Activated CD8-positive, alpha-beta memory T cell treated with anti-CD3 and anti-CD28 coated beads, Interleukin-2, amount 50 U/mL, for 48 hours (primary cell): ENCODE results near the gene LOX.
"Not testable (repeated sequence)": the region's sequence is repeated elsewhere in the genome, so short reads cannot be mapped to it uniquely, and the experiment has no call there.

Source experiments
- DNase-seq: peaks from one replicate; pipeline ENCODE4 v3.0.0-alpha.2; 2020

The LOX gene

DNA sequence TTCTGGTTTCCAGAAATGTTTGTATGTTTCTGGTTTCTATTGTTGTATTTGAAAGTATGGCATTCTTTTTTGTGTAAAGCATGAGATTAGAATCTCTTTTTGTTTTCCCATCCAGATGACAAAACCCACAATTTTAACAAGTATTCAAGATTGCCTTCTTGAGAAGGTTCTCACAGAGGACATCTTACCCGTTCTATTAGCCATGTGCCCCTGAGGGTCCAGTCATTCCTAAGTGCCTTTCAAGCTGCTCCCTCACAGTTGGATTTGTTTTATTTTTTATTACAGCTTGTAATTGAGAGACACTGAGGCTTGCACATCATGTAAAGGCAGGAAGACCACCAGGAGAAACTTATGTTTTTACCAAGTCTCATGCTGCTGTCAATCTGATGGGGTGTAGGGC lies 19.3 kb upstream of the LOX start:
- DNase-seq, result no peak

DNA sequence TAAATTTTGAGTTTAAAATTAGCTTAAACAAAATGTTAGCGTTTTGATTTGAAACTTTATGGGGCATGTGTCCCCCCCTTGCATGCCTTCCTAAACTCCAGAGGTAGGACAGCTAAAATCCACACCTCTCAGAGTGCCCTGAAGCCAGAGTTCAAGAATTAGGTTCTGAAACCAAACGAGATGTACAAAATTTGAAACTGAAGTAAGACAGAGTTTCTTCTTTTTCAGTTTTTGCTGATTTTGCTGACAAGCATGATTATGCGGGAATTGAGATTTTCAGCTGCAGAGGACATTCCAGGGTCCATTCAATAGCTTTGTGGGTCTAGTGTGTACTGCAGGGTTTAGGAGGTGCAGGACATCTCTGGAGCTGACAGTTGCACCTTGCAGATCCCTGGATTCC lies 17.1 kb upstream of the LOX start:
- DNase-seq, result no peak

DNA sequence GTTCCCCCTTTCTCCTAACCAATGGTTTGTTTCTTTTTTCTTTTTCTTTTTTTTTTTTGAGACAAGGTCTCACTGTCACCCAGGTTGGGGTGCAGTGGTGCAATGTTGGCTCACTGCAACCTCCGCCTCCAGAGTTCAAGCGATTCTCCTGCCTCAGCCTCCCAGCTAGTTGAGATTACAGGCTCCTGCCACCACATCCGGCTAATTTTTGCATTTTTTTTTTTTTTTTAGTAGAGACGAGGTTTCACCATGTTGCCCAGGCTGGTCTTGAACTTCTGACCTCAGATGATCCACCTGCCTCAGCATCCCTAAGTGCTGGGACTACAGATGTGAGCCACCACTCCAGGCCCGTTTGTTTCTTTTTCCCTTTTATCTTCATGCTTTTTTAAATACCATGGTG lies 16.2 kb upstream of the LOX start:
- DNase-seq, result not testable (repeated sequence)

DNA sequence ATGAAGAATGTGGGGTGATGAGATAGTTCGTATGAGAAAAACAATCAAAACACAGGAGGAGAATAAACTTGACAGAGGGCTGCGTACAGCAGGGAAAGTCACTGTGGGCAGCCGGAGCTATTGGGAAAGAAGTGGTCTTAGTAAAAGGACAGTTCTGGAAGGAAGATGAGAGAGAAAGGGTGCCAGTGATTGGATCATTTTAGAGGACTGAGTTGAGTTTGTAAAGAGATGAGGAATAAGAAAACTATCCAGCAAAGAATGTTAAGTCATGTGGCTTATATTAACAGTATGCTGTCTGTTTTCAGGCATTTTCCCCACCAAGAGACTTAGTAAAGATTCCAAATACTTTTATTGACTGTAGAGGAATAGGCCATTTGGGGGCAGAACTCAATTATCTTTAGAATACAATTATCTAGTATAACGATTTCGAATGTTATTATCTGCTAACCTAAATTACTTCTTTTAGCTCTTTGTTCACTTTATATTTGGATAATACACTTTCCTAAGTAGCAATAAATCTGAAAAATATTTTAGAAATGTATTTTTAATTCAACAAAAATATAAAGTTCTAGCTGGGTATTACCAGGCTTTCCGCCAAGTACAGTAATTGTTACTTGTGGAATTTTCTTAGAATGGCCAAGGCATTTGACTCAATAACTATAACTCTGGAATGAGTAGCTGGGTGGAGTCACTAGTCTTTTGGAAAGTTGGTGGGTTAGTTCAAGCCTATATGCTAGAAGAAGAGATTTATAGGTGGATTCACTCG lies 15.5 kb upstream of the LOX start:
- no peak for DNase-seq

DNA sequence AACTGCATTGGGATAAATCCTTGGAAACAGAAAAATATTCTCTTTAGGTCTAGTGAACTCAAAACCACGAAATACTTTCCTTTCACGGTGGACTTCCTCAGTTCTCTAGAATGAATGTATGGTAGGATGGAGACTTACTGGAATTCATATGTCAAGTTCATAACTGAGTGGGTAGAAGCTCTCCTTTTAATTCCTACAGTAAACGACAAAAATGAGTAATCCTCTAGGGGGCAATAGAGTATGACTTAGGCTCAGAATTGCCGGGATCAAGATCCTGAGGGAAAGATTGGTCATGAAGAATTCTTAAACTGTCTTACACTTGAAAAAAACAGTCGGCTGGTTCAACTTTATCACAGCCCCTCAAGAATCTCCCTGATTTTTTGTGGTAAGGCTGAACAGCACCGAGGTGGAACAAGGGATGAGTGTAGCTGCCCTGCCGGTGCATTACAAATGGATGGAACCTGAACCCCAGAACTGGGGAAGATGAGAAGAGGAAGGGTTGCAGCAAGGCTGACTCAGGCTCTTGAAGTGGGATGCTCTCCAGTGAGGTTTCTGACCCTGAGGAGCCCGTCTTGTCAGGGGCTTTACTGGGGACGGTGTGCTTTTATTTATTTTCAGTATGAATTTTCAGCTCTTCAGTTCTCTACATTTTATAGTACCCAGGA lies 14.0 kb upstream of the LOX start:
- DNase-seq, result no peak

DNA sequence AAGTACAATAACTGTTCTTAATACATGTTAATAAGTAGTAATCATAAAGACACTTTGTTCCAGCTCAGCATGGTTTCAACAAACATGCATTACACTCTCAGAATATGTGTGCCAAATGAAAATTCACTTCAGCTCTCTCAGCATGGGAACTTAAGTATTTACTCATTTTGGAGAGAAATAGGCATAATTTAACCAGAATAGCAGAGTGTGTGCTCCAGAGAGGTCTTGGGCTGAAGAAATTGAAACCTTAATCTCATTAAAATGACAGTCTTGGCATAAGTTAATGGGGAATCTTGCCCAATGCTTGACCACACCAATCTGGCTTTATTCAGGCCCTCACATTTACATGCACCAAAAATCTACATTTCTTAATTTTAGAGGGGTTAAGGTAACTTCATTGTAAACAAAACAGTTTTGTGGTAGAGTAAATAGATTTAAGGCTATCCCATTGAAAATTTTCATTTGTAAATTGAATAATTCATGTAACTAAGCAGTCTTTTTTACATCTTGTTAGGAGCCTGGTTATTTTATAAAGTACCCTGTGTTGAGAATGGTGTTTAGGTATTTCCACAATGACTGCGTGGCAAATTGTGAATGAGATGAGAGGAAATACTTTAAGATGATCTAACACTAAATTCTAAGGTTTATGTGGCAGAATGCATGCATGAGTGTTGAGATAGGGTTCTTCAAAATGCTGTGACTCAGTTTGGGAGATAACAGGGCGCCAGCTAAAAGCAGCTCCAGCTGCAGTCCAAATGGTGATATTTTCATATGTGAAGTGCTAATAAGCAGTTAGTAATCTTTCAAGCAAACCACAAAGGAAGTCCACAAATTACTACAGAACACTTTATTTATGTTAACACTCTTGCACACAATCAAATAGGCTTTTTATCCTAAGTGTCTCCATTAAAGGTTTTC lies 11.3 kb upstream of the LOX start:
- no peak for DNase-seq

DNA sequence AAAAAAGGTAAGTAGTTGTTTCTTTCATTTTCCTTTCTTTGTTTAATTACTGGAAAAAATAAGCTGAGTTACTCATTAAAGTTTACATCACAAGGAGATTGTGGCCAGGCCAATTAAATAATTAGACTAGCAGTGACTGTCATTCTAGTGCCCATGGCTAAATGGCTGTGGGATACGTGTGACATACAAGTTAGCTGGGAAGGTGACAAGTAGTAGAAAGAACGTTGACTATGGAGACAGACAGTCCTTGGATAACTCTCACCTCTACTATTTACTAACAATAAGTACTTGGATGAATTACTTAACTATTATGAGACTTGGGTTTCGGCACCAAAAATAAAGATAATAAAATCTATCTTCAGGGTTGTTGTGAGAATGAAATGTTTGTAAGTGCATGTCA lies 7.0 kb upstream of the LOX start:
- DNase-seq, result no peak

DNA sequence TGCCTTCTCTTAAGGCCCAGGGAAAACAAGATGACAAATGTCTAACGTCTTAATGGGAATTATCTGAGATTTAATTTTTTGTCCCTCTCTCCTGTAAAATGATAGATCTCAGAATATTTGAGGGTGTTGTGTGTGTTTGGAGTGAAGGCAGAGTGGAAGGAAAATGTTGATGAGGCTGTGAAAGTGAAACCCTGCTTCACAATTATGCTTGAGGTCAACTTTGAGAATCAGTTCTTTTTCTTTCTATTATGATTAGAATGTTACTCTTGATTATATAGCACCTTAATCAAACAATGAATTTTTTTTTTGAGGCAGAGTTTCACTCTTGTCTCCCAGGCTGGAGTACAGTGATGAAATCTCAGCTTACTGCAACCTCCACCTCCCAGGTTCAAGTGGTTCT lies 5.5 kb upstream of the LOX start:
- no peak for DNase-seq

DNA sequence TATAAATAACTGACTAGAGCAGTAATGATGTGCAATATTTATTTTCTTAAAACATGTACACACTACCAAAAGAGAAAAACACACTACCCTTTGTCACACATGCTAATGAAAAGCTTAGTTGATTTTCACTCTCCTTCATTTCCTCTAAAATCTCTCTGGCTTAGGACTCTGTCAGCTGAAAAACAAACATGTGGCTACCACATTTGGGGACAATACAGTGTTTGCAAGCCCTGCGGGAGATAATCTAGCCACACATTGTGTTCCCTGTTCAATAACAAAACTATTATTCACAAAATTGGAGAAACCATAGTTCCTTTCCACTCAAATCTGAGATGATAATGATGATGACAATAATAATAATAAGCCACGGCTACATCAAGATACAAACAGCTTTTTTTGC lies 3.5 kb upstream of the LOX start:
- DNase-seq, result no peak

DNA sequence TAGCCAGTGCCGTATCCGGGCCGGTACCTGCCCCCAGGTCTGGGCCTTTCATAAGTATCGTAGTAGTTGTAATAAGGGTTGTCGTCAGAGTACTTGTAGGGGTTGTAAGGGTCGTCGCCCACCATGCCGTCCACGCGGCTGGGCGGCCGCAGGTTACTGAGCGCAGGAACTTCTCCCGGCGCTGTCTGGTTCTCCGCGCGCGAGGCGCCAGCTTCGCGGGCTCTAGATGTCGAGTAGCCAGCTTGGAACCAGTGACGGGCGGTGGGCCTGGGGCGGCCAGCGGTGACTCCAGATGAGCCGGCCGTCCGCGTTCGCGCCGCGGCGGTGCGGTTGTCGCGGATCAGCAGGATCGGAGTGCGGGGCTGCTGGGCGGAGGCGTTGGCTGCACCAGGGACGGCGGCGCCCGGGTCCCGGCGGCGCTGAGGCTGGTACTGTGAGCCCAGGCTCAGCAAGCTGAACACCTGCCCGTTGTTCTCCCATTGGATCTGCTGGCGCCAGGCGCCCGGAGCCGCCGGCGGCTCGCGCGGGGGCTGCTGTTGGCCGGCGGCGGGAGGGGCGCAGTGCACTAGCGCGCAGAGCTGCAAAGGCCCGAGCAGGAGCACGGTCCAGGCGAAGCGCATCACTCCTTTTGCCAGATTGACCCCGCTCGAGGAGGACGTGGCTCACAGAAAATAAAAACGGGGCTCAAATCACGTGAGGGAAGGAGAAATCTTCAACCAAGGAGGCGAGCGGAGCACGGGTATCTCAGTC lies 518 bp downstream of the LOX start:
- peak; percentile 56 for DNase-seq

DNA sequence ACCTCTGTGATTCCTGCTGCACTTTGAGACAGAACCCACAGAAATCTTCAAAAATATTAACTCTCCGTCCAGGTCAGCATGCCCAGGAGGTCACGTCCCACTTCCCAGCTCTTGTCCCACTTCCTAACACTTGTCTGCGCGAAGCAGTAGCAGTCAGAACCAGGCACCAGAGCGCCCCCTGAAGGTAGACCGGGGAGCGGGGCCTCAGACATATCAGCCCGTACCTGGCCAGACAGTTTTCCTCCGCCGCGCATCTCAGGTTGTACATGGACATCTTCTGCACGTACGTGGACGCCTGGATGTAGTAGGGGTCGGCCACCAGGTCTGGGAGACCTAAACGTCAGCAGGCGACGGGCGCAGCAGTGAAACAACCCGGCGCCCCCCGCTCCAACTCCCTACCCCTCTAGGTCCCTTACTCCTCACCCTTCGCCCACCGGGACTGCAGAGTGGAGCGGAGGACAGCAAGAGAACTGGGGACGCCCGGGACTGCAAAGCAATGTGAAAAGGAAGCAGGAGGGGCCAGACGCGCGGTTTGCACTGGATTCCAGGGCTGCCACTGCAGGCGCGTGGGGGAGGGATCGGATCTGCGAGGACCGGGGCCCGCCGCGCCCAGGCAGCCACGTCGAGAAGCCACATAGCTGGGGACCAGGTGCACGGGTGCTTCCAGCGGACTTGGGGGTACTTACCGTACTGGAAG lies 1.2 kb downstream of the LOX start:
- peak; percentile 82 for DNase-seq

DNA sequence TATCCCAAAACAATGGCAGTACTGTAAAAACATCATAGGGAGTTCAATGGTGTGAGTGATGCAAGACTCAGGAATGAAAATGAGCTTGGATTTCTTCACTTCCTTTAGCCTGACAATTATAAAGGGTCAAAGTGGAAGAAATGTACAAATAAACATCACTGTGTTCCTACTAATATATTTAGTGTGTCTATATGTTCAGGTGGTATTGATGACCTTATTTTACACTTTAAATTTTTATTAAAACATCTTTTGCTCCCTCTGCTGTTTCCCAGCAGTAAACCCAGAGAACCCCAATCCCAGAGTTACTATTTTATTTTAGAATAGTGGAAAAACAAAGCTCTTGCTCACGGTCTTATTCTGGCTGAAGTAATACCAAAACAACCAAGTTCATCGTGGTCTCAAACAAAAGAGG lies 2.0 kb downstream of the LOX start:
- no peak for DNase-seq

DNA sequence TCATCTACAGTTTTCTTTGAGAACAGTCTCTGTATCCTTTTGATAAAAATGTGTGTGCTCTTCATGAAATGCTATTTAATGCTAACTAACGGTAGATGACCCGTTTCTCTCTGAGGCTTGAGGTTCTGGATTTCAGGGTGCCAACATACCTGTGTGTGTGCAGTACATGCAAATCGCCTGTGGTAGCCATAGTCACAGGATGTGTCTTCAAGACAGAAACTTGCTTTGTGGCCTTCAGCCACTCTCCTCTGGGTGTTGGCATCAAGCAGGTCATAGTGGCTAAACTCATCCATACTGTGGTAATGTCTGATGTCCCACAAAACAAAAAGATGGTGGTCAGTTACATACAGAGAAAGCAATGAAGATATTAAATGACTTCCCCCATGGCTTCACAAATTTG lies 4.2 kb downstream of the LOX start:
- DNase-seq, result no peak

DNA sequence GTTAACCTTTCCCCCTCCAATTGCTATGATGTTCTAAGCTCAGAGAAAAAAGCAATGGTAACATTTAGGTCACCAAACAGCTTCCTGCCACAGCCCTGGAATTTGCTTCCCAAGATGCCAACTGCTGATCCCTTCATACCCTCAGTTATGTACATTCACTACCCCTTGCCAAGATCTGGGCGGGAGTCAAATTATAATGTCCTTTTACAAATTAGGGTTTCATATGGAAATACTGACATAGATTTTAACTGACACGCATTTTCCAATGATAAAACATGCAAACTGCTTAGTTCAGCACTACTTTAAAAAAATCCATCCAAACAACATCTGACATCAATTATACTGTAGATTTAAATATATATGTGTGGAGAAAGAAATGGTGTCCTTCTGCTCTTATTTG lies 5.0 kb downstream of the LOX start:
- DNase-seq, result no peak

DNA sequence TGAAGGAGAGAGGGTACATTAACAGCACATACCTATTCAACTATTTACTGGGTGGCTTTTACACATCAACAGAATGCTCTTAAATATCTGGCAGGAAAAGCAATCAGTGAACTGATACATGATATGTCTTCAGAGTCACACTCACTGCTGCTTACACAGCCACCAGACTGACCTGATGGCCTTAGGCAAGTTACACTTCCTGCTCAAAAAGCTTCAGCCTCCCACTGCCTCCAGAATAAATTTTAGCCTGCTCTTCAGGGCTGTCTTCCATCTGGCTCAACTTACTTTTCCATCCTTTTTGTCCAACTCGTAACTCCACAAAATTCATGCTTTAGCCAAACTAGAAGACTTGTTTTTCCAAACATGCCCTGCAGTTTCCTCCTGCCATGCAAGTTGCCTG lies 10.7 kb downstream of the LOX start:
- DNase-seq, result no peak

DNA sequence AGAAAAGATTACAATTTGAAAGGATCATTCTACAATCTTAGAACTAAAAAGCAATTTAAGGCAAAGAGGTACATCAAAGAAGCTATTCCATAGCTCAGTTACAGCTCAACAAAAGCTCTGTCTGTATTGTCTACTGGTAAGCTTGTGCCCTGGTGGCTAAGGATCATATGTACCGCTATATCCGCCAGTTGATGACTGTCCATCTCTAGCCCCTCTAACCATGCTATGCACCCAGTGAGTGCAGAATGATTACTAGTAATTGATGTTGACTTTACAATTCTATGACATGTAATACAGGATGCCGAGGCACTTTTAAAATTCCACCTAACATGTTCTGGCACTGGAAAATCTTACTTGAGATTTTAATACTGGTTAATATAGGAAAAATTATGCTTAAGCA lies 13.1 kb downstream of the LOX start:
- DNase-seq, result no peak

DNA sequence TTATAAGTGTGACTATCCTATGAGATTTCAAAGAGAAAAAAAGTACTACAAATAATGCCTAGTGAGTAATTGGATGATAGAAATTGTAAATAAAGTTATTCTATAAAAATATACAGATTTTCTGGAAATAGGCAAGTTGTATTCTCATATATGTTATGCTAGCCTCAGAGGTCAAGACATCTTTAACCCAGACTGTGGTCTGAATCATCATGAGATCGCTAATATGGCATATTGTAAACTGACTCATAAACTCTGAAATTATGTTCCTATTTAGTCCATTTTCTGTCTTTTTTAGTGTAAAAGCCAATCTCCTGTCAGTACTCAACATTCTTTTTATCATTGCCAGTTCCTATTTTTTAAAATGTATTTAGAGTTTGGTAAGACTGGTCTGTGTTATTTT lies 14.2 kb downstream of the LOX start:
- no peak for DNase-seq

DNA sequence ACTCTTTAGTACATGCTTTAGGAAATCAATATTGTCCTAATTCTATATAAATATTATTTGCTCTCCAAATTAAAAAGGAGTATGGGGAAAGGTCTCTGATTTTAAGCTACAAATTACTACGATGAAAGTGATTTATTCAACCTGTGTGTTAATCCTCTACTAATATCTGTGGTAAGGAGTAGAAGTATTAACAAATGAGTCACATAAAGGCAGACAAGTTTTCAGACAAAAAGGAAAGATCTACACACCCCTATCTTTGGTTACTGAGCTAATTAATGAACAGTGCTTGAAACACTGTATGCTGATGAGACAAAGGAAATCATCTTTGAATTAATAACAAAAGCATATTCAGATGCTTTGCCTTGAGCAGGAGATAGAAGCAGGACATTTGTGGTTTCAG lies 15.9 kb downstream of the LOX start:
- no peak for DNase-seq

DNA sequence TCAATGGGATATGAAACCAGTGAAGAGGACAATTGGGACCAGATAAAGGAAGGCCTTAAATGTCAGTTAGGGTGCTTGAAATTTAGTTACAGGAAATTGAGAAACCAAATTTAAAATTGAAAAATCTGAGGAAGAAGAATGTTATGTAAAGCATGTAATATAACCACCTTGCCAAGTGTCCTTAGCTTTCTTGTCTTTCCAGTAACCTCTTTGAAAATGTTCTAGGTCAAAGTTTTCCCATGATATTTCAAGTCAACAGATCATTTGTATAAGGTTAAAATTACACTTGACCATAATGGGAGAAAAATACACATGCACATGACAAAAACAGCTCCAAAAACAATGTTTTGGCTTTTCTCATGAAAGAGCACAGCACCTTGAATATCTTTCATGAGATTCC lies 21.1 kb downstream of the LOX start:
- DNase-seq, result no peak

DNA sequence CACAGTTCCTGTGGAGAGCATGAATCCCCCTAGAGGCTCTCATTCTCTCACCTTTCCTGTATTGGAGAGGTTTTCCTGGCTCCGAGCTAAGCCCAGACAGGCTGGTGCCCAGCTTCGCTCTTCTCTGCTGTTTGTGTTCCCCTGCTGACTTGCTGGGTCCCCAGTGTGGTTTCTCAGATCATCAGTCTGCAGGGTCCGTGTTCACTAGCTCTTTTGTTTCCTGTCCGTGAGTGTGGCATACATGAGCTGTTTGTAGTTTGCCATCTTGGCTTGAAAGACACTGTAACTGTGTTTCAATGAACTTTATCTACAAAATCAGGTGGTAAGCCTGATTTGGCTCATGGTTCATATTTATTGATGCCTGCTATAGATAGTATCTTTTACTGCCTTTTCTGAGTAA lies 23.8 kb downstream of the LOX start:
- DNase-seq, result no peak

DNA sequence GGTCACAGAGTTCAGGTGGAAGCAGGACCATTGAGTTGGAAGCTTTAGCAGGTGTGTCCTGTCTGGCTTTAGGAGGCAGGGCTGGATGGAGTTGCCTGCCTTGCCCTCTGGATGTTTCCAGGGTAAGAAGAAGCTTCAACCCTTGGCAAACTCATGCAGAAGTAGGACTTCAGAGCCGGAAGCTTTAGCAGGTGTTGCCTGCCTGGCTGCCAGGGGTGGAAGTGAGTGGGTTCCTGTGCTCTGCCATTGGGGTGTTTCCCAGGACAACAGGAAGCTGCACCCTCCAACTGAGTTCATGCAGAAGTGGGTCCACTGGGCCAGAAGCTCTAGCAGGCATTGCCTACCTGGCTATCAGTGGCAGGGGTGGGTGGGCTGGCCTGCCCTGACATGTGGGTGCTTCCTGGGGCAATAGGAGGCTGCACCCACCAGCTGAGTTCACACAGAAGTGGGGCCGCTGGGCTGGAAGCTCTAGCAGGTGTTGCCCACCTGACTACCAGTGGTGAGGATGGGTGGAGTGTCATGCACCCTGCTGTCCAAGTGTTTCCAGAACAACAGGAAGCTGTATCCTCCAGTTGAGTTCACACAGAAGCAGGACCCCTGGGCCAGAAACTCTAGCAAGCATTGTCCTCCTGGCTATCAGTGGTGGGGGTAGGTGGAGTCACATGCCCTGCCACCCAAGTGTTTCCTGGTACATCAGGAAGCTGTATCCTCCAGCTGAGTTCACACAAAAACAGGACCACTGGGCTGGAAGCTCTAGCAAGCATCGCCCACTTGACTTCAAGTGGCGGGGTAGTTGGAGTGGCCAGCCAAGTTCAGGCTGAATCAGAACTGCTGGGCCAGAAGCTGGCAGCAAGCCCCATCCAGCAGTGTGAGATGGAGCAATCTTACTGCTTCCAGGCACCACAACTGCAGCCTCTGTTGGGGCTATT lies 24.6 kb downstream of the LOX start:
- DNase-seq, result no peak
